K562 (cell line): Measurements from ENCODE around the gene ZBTB47. TPM values are rescaled to one million over a fixed set of nuclear protein-coding genes. Genes with fewer than 3 reads are reported as not detected.

Experiments used
- ATAC-seq: fragments of 200-7000 bp; cut with Tn5 transposase; 3 replicates; pipeline ENCODE4 v1.9.1; 2020; ENCODE audit warnings: moderate library complexity
- BruUV-seq: library from RNA; stranded (reverse); fragments of 400-500 nt; replicated peaks from 2 replicates; lab custom pipeline; 2021; lab: Mats Ljungman, UMichigan
- CTCF ChIA-PET: fragments of 300-600 bp; formaldehyde crosslinking; extraction: SDS; loops from one replicate; lab custom pipeline; 2021; ENCODE audit warnings: low intra/inter-chr PET ratio; lab: Yijun Ruan, JAX
- POLR2A ChIA-PET: fragments of 300-600, 350-650 bp; sonication (Branson Sonifier 250); formaldehyde crosslinking; extraction: SDS; loops from one replicate; lab custom pipeline; 2021; ENCODE audit warnings: antibody characterized with exemption, inconsistent platforms; lab: Yijun Ruan, JAX
- DNase-seq, 4 experiments: peaks; one replicate each; pipeline versions ENCODE4 v3.0.0 to v3.0.0-alpha.2; 2011 to 2018; ENCODE audit warnings: low spot score in 3 of 4, mixed read lengths in 3 of 4; ENCODE audit errors: extremely low read depth in 1 of 4
- FAIRE-seq: peaks from 2 replicates; lab custom pipeline; 2011; peaks lifted over from hg19 to GRCh38; lab: Jason Lieb, UNC
- H2AFZ ChIP-seq: 2 replicates; pipeline ENCODE4 v1.6.0; 2011; ENCODE audit warnings: low read depth, low read length, control low read depth, inconsistent platforms
- H3K27ac ChIP-seq: fragments of 200-600 bp; 3 replicates; pipeline ENCODE4 v1.8.0; 2011; ENCODE audit warnings: low read depth, mild to moderate bottlenecking, control low read depth, inconsistent platforms, low read length, moderate library complexity, mixed read lengths; ENCODE audit errors: extremely low read depth
- H3K27me3 ChIP-seq, 2 experiments: fragments of 300-600 bp in 1 of 2; 2 replicates in 1 of 2; 3 replicates in 1 of 2; pipeline versions ENCODE4 v1.6.0 to v1.8.0; 2011; ENCODE audit warnings: inconsistent platforms in 2 of 2, low read length in 2 of 2, mild to moderate bottlenecking in 1 of 2, mixed read lengths in 1 of 2, moderate library complexity in 1 of 2; ENCODE audit not compliant: control insufficient read depth in 2 of 2, insufficient read depth in 2 of 2
- H3K36me3 ChIP-seq: fragments of 300-600 bp; 3 replicates; pipeline ENCODE4 v1.8.0; 2011; ENCODE audit warnings: mild to moderate bottlenecking, low read length, inconsistent platforms; ENCODE audit not compliant: control insufficient read depth, insufficient read depth
- H3K4me1 ChIP-seq, 2 experiments: fragments of 200-600 bp in 1 of 2; replicated peaks in 1 of 2; 2 replicates in 1 of 2; 3 replicates in 1 of 2; pipeline versions ENCODE4 v1.5.1 to v1.8.0; 2011; ENCODE audit warnings: inconsistent platforms in 2 of 2, low read length in 2 of 2, mild to moderate bottlenecking in 1 of 2, mixed read lengths in 1 of 2, moderate library complexity in 1 of 2; ENCODE audit not compliant: control insufficient read depth in 2 of 2, insufficient read depth in 2 of 2
- H3K4me2 ChIP-seq: 2 replicates; pipeline ENCODE4 v1.6.1; 2011; ENCODE audit warnings: low read length, control low read depth, inconsistent platforms, mixed read lengths; ENCODE audit not compliant: insufficient read depth
- H3K4me3 ChIP-seq: fragments of 200-600 bp; sonication (generic), shearing (Covaris generic); 2 replicates; pipeline ENCODE4 v1.5.1; 2016; ENCODE audit warnings: control low read depth, inconsistent platforms
- H3K79me2 ChIP-seq: fragments of 200-600 bp; 3 replicates; pipeline ENCODE4 v1.8.0; 2011; ENCODE audit warnings: low read length, inconsistent platforms; ENCODE audit not compliant: control insufficient read depth, insufficient read depth
- H3K9ac ChIP-seq, 2 experiments: 2 replicates each; pipeline versions ENCODE4 v1.6.0 to v1.6.1; 2011; ENCODE audit warnings: low read depth in 2 of 2, low read length in 2 of 2, control low read depth in 1 of 2, inconsistent platforms in 1 of 2, mild to moderate bottlenecking in 1 of 2, mixed read lengths in 1 of 2; ENCODE audit not compliant: insufficient read depth in 1 of 2
- H3K9me1 ChIP-seq: one replicate; pipeline ENCODE4 v1.6.0; 2011; ENCODE audit warnings: inconsistent platforms, mild to moderate bottlenecking, low read length, moderate library complexity; ENCODE audit not compliant: control insufficient read depth, insufficient read depth
- H3K9me3 ChIP-seq: replicated peaks from 2 replicates; pipeline ENCODE4 v1.5.1; 2011; ENCODE audit warnings: low read depth, low read length, inconsistent platforms; ENCODE audit not compliant: control insufficient read depth, insufficient read depth
- H4K20me1 ChIP-seq: replicated peaks from 2 replicates; pipeline ENCODE4 v1.6.1; 2011; ENCODE audit warnings: low read length, inconsistent platforms, mixed read lengths; ENCODE audit not compliant: control insufficient read depth, insufficient read depth
- ARID3B ChIP-seq: fragments of 250-450 bp; sonication (Bioruptor Pico); IDR thresholded peaks from 2 replicates; pipeline ENCODE4 v1.4.0; 2020; ENCODE audit warnings: borderline replicate concordance
- CBFB ChIP-seq: sonication (generic); formaldehyde crosslinking; IDR thresholded peaks from 2 replicates; pipeline ENCODE4 v1.4.0; 2020; ENCODE audit warnings: mild to moderate bottlenecking, missing genetic modification reagents
- ETV1 ChIP-seq: fragments of 450-650 bp; conservative IDR thresholded peaks from 2 replicates; pipeline ENCODE4 v1.6.1; 2016; ENCODE audit warnings: missing genetic modification characterization, control low read depth, low read depth, missing compliant biosample characterization
- GMEB1 ChIP-seq: fragments of 250-450 bp; sonication (Bioruptor Pico); IDR thresholded peaks from 2 replicates; pipeline ENCODE4 v1.4.0; 2020; ENCODE audit warnings: mild to moderate bottlenecking
- MYNN ChIP-seq, 2 experiments: sonication (generic); formaldehyde crosslinking in 1 of 2; IDR thresholded peaks; 2 replicates each; pipeline versions ENCODE4 v1.5.0 to v1.6.1; 2016 to 2020; ENCODE audit warnings: antibody characterized with exemption in 1 of 2, missing genetic modification reagents in 1 of 2
- NFATC3 ChIP-seq: fragments of 450-650 bp; IDR thresholded peaks from 2 replicates; pipeline ENCODE4 v1.6.1; 2017; ENCODE audit warnings: mild to moderate bottlenecking
- SMAD4 ChIP-seq: fragments of 250-450 bp; sonication (Bioruptor Pico); conservative IDR thresholded peaks from 2 replicates; pipeline ENCODE4 v1.8.0; 2021; ENCODE audit warnings: inconsistent platforms, mild to moderate bottlenecking, moderate library complexity
- WHSC1 ChIP-seq: IDR thresholded peaks from one replicate; pipeline ENCODE4 v1.6.1; 2012; ENCODE audit warnings: low read length, control low read depth, inconsistent platforms
- ZNF197 ChIP-seq: fragments of 200-800 bp; sonication (Bioruptor generic); IDR thresholded peaks from 2 replicates; pipeline ENCODE4 v1.6.1; 2016; ENCODE audit warnings: low read depth, missing genetic modification characterization, missing compliant biosample characterization
- WGBS: fragments of 100-300 bp; shearing (Covaris generic); methylation state at CpG from one replicate; pipeline ENCODE4 v1.1.6; 2016; ENCODE audit warnings: low coverage, mixed read lengths; ENCODE audit not compliant: insufficient coverage; ENCODE audit errors: missing lambda C conversion rate; 5-methylcytosine and 5-hydroxymethylcytosine counted together
- in situ Hi-C: fragments of 300-500 bp; cut with MboI; formaldehyde crosslinking; loops from 4 replicates; pipeline ENCODE4 v1.15.0; 2018; ENCODE audit warnings: inconsistent platforms, mixed read lengths
- intact Hi-C: fragments of 100-400 bp; cut with micrococcal nuclease; formaldehyde crosslinking; loops from 2 replicates; pipeline ENCODE4 v1.14.2; 2022
- polyA plus RNA-seq, 8 experiments: library from polyadenylated mRNA; depleted of rRNA in 4 of 8; stranded (reverse) in 5 of 8; unstranded in 3 of 8; fragments of >200 nt; fragmentation: Nextera tagmentation in 2 of 8; fragmentation: Illumina TruSeq in 1 of 8; extraction: Ambion mirVana in 2 of 8; extraction: Trizol in 1 of 8; gene quantifications; 2 replicates each; pipeline versions ENCODE4 v1.2.1 to v1.2.3, GENCODE V29; 2011 to 2014; ENCODE audit warnings: inconsistent platforms in 1 of 8, missing spikeins in 1 of 8
- total RNA-seq, 7 experiments: library from RNA; depleted of rRNA in 6 of 7; stranded (reverse); fragments of >200 nt in 6 of 7; fragmentation: Illumina TruSeq in 2 of 7; extraction: Trizol in 2 of 7; gene quantifications; 2 replicates each; pipeline versions ENCODE4 v1.2.1 to v1.2.3, GENCODE V29; 2011 to 2021; ENCODE audit warnings: low replicate concordance in 1 of 7
- TF ChIP-seq, protein P1 (sequence below): fragments of 250-450 bp; sonication (Bioruptor Pico); IDR thresholded peaks from 2 replicates; pipeline ENCODE4 v1.8.0; 2022; ENCODE audit warnings: inconsistent platforms, mild to moderate bottlenecking, moderate library complexity, borderline replicate concordance

Gene ZBTB47
- total and polyA plus RNA-seq, 9 of the 15 experiments (the other 6 are each of a cell fraction or from before 2014, with no cell fraction given): 0.11 to 4.6 (median 1.7) TPM; not detected in 1

GRCh38 chr3:42610976-42611375 is 42.5 kb upstream of the ZBTB47 start:
- BruUV-seq: no TSS peak
- in situ Hi-C loops: no loop called here
- FAIRE-seq: no peak

DNA sequence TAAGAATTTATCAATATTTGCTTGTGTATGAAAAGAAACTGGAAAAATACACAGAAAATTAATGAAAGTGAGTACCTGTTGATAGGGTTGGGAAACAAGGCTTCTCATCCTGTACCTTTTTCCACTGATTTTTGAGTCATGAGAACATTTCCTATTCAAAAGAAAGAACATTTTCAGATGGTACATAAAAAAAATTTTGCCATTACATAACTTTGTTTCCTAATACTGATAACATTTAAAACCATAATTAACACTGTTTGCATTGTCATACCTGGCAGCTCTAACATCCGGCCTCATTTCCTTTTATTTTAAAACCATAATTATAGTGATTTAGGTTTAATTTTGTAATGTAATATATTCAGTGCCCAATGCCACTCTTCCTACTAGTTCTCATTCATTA is 41.3 kb upstream of the ZBTB47 start:
- in situ Hi-C loops: no loop called here
- TF ChIP-seq GMEB1: no peak
- TF ChIP-seq, protein P1, sequence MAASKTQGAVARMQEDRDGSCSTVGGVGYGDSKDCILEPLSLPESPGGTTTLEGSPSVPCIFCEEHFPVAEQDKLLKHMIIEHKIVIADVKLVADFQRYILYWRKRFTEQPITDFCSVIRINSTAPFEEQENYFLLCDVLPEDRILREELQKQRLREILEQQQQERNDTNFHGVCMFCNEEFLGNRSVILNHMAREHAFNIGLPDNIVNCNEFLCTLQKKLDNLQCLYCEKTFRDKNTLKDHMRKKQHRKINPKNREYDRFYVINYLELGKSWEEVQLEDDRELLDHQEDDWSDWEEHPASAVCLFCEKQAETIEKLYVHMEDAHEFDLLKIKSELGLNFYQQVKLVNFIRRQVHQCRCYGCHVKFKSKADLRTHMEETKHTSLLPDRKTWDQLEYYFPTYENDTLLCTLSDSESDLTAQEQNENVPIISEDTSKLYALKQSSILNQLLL: no peak
- TF ChIP-seq SMAD4 (CRISPR knock-in tag): no peak
- no peak for TF ChIP-seq MYNN (IDR thresholded peaks at IDR 0.05)
- no peak for TF ChIP-seq MYNN (CRISPR knock-in tag; IDR thresholded peaks at IDR 0.05)
- TF ChIP-seq ARID3B (CRISPR knock-in tag): no peak

More at GRCh38 chr3:42610976-42611375, 42.5 kb upstream of the ZBTB47 start:
- Histone ChIP-seq H3K27me3 (no peaks in the 10 kb centered on the region), H4K20me1 (peaks cover 10% of the 10 kb centered on the region; the same call in 1 of the 2 replicates), H3K27ac (peak overlapping the region; percentile 26; the same call in 1 of the 3 replicates), H3K4me2 (no peak overlapping the region), H2AFZ (no peak overlapping the region), H3K36me3 (peaks cover 84% of the 10 kb centered on the region), H3K4me1 (peaks cover 0 to 10% of the 10 kb centered on the region in 2 experiments; a peak in 3 of 5 replicates), H3K9me3 (no peaks in the 10 kb centered on the region), H3K4me3 (no peak overlapping the region), H3K79me2 (peaks cover 98% of the 10 kb centered on the region), H3K9ac (no peak overlapping the region), H3K9me1 (no peaks in the 10 kb centered on the region)
- ATAC-seq (no peak), DNase-seq (no peak)
- ChIA-PET POLR2A (interaction anchor here (0.6 to 2.5 kb wide), 5 partner anchors 9 to 31 kb away, joined by 3 to 13 read pairs (median 5); partner anchors contain the start of gene NKTR), CTCF (no interaction called here)
- intact Hi-C loops: no loop called here
- WGBS: 100% methylated on average over 1 of the region's 1 CpG
- 0 out of 2 replicates have a peak, but pooled peaks have one; percentile 10 for TF ChIP-seq ETV1 (tag)
- no peak for TF ChIP-seq ZNF197
- TF ChIP-seq WHSC1: no peak
- no peak for TF ChIP-seq NFATC3
- no peak for TF ChIP-seq CBFB (CRISPR knock-in tag)

More for the DNA sequence above, 41.3 kb upstream of the ZBTB47 start:
- intact Hi-C loops: no loop called here
- no TSS peak for BruUV-seq
- ChIA-PET CTCF (interaction anchor here (0.7 kb wide), 1 partner anchor 1203 kb away, joined by 4 read pairs; no protein-coding TSS in a partner anchor), POLR2A (interaction anchor here (1.2 to 2.1 kb wide), 3 partner anchors 10 to 22 kb away, joined by 3 to 10 read pairs (median 7); partner anchors contain the start of genes NKTR and SS18L2)
- H3K79me2 ChIP-seq: peaks cover 98% of the 10 kb centered on the region
- FAIRE-seq (no peak), ATAC-seq (no peak), DNase-seq (no peak)
- H3K9me3 ChIP-seq: no peaks in the 10 kb centered on the region
- no peaks in the 10 kb centered on the region for H3K27me3 ChIP-seq
- no peak overlapping the region for H3K4me3 ChIP-seq
- peak overlapping the region; percentile 26; the same call in 1 of the 3 replicates for H3K27ac ChIP-seq
- 95% methylated on average over 1 of the region's 1 CpG for WGBS
- no peaks in the 10 kb centered on the region for H3K9me1 ChIP-seq
- H2AFZ ChIP-seq: no peak overlapping the region
- H3K4me2 ChIP-seq: no peak overlapping the region
- H3K36me3 ChIP-seq: peaks cover 86% of the 10 kb centered on the region
- peaks cover 0 to 6% of the 10 kb centered on the region in 2 experiments; a peak in 2 of 5 replicates for H3K4me1 ChIP-seq
- H4K20me1 ChIP-seq: peaks cover 6% of the 10 kb centered on the region; the same call in 1 of the 2 replicates
- H3K9ac ChIP-seq: no peak overlapping the region
